H9 (cell line): ENCODE measurements around the gene ITPRIPL2. TPM values are rescaled to one million over a fixed set of nuclear protein-coding genes. Genes with fewer than 3 reads are reported as not detected.

ENCODE experiments used
- DNase-seq: peaks from one replicate; pipeline ENCODE4 v3.0.0-alpha.2; 2017
- H2AFZ ChIP-seq: one replicate; pipeline ENCODE4 v1.6.1; 2013; ENCODE audit warnings: mild to moderate bottlenecking, low read length, control low read depth, moderate library complexity
- H2AK5ac ChIP-seq: 2 replicates; pipeline ENCODE4 v1.6.1; 2013; ENCODE audit warnings: low read length, control low read depth, mixed read lengths; ENCODE audit not compliant: insufficient read length
- H2BK120ac ChIP-seq: one replicate; pipeline ENCODE4 v1.6.1; 2013; ENCODE audit warnings: low read depth, mild to moderate bottlenecking, low read length, control low read depth, inconsistent platforms; ENCODE audit not compliant: poor library complexity, severe bottlenecking
- H2BK12ac ChIP-seq: 2 replicates; pipeline ENCODE4 v1.6.1; 2013; ENCODE audit warnings: low read length, control low read depth, mixed read lengths, low read depth; ENCODE audit not compliant: insufficient read length
- H2BK15ac ChIP-seq: 2 replicates; pipeline ENCODE4 v1.6.1; 2013; ENCODE audit warnings: low read depth, low read length, control low read depth
- H2BK20ac ChIP-seq: one replicate; pipeline ENCODE4 v1.6.1; 2013; ENCODE audit warnings: low read depth, mild to moderate bottlenecking, low read length, control low read depth, inconsistent platforms; ENCODE audit not compliant: poor library complexity, severe bottlenecking
- H2BK5ac ChIP-seq: 2 replicates; pipeline ENCODE4 v1.6.1; 2013; ENCODE audit warnings: low read length, control low read depth, mixed read lengths; ENCODE audit not compliant: insufficient read length
- H3K14ac ChIP-seq: 2 replicates; pipeline ENCODE4 v1.6.1; 2013; ENCODE audit warnings: low read length, control low read depth; ENCODE audit not compliant: insufficient read depth
- H3K18ac ChIP-seq: 2 replicates; pipeline ENCODE4 v1.6.1; 2013; ENCODE audit warnings: low read depth, mild to moderate bottlenecking, mixed read lengths, low read length, control low read depth; ENCODE audit not compliant: insufficient read length
- H3K23ac ChIP-seq: 2 replicates; pipeline ENCODE4 v1.6.1; 2013; ENCODE audit warnings: low read length, control low read depth, mixed read lengths, low read depth; ENCODE audit not compliant: insufficient read length
- H3K23me2 ChIP-seq: 2 replicates; pipeline ENCODE4 v1.6.1; 2013; ENCODE audit warnings: low read depth, mild to moderate bottlenecking, mixed read lengths, low read length, control low read depth; ENCODE audit not compliant: insufficient read length, poor library complexity, severe bottlenecking
- H3K27ac ChIP-seq: 2 replicates; pipeline ENCODE4 v1.5.1; 2013; ENCODE audit warnings: low read length, control low read depth, mixed read lengths, low read depth; ENCODE audit not compliant: insufficient read length
- H3K27me3 ChIP-seq: 2 replicates; pipeline ENCODE4 v1.6.1; 2013; ENCODE audit warnings: low read length, control low read depth, inconsistent platforms; ENCODE audit not compliant: insufficient read depth
- H3K4ac ChIP-seq: 2 replicates; pipeline ENCODE4 v1.6.1; 2013; ENCODE audit warnings: low read depth, mild to moderate bottlenecking, control low read depth, inconsistent platforms, low read length, moderate library complexity
- H3K4me1 ChIP-seq: 2 replicates; pipeline ENCODE4 v1.6.1; 2013; ENCODE audit warnings: low read length, control low read depth, inconsistent platforms; ENCODE audit not compliant: insufficient read depth
- H3K4me2 ChIP-seq: 2 replicates; pipeline ENCODE4 v1.6.1; 2013; ENCODE audit warnings: low read length, control low read depth, mixed read lengths; ENCODE audit not compliant: insufficient read length, insufficient read depth
- H3K56ac ChIP-seq: 2 replicates; pipeline ENCODE4 v1.6.1; 2013; ENCODE audit warnings: low read depth, mild to moderate bottlenecking, mixed read lengths, low read length, control low read depth; ENCODE audit not compliant: insufficient read length
- H3K79me1 ChIP-seq: 2 replicates; pipeline ENCODE4 v1.6.1; 2013; ENCODE audit warnings: low read depth, mild to moderate bottlenecking, moderate library complexity, low read length, control low read depth, inconsistent platforms; ENCODE audit not compliant: insufficient read depth, poor library complexity, severe bottlenecking
- H3K79me2 ChIP-seq: 2 replicates; pipeline ENCODE4 v1.6.1; 2013; ENCODE audit warnings: low read length, control low read depth, inconsistent platforms; ENCODE audit not compliant: insufficient read depth
- H3K9ac ChIP-seq: 2 replicates; pipeline ENCODE4 v1.6.1; 2013; ENCODE audit warnings: low read length, control low read depth, mixed read lengths; ENCODE audit not compliant: insufficient read length; ENCODE audit errors: extremely low read depth
- H3K9me3 ChIP-seq: one replicate; pipeline ENCODE4 v1.6.1; 2013; ENCODE audit warnings: low read depth, low read length, inconsistent platforms; ENCODE audit not compliant: control insufficient read depth
- H3T11ph ChIP-seq: one replicate; pipeline ENCODE4 v1.6.1; 2013; ENCODE audit warnings: mild to moderate bottlenecking, low read length, control low read depth, inconsistent platforms
- H4K20me1 ChIP-seq: one replicate; pipeline ENCODE4 v1.6.1; 2013; ENCODE audit not compliant: control insufficient read depth, insufficient read length, insufficient read depth
- H4K5ac ChIP-seq: 2 replicates; pipeline ENCODE4 v1.6.1; 2013; ENCODE audit warnings: low read depth, mild to moderate bottlenecking, mixed read lengths, low read length, control low read depth; ENCODE audit not compliant: insufficient read length
- H4K8ac ChIP-seq: replicated peaks from 2 replicates; pipeline ENCODE4 v1.6.1; 2013; ENCODE audit warnings: low read length, control low read depth, mixed read lengths, low read depth; ENCODE audit not compliant: insufficient read length
- H4K91ac ChIP-seq: 2 replicates; pipeline ENCODE4 v1.6.1; 2013; ENCODE audit warnings: low read depth, mild to moderate bottlenecking, moderate library complexity, mixed read lengths, low read length, control low read depth; ENCODE audit not compliant: insufficient read length
- H3K27ac Mint-ChIP-seq, 3 experiments: 2 replicates in 2 of 3; 3 replicates in 1 of 3; pipeline ENCODE4 v1.8.0; 2020 to 2021; ENCODE audit warnings: mixed read lengths in 3 of 3, mild to moderate bottlenecking in 1 of 3, moderate library complexity in 1 of 3
- H3K27me3 Mint-ChIP-seq: 2 replicates; pipeline ENCODE4 v1.8.0; 2021; ENCODE audit warnings: low read depth, mild to moderate bottlenecking, moderate library complexity, mixed read lengths
- H3K36me3 Mint-ChIP-seq, 3 experiments: 2 replicates in 2 of 3; 3 replicates in 1 of 3; pipeline ENCODE4 v1.8.0; 2020 to 2021; ENCODE audit warnings: low read depth in 3 of 3, mixed read lengths in 3 of 3; ENCODE audit not compliant: insufficient read depth in 1 of 3
- H3K4me1 Mint-ChIP-seq, 2 experiments: 2 replicates each; pipeline ENCODE4 v1.8.0; 2020; ENCODE audit warnings: mixed read lengths in 2 of 2
- H3K4me3 Mint-ChIP-seq, 2 experiments: 2 replicates in 1 of 2; 3 replicates in 1 of 2; pipeline ENCODE4 v1.8.0; 2020 to 2021; ENCODE audit warnings: mild to moderate bottlenecking in 2 of 2, mixed read lengths in 2 of 2, moderate library complexity in 1 of 2
- H3K9me3 Mint-ChIP-seq, 2 experiments: 2 replicates in 1 of 2; 3 replicates in 1 of 2; pipeline ENCODE4 v1.8.0; 2020; ENCODE audit warnings: mild to moderate bottlenecking in 2 of 2, mixed read lengths in 2 of 2, moderate library complexity in 1 of 2
- WGBS: extraction: QIAGEN DNeasy Blood & Tissue Kit; methylation state at CpG from one replicate; pipeline ENCODE4 v1.1.7; 2013; ENCODE audit warnings: missing lambda C conversion rate, low lambda C conversion rate, mixed read lengths; ENCODE audit not compliant: insufficient read length; ENCODE audit errors: extremely low coverage; 5-methylcytosine and 5-hydroxymethylcytosine counted together
- total RNA-seq: library from RNA; stranded (reverse); gene quantifications from 2 replicates; pipeline ENCODE4 v1.2.1, GENCODE V29; 2021
- TF ChIP-seq, protein P1 (sequence below): fragments of 200-600 bp; sonication (generic); conservative IDR thresholded peaks from 3 replicates; pipeline ENCODE4 v1.8.0; 2021; ENCODE audit warnings: antibody characterized with exemption, mild to moderate bottlenecking

ITPRIPL2 gene
- total RNA-seq, 1 experiment from 2014 or later: 9.1 TPM

DNA sequence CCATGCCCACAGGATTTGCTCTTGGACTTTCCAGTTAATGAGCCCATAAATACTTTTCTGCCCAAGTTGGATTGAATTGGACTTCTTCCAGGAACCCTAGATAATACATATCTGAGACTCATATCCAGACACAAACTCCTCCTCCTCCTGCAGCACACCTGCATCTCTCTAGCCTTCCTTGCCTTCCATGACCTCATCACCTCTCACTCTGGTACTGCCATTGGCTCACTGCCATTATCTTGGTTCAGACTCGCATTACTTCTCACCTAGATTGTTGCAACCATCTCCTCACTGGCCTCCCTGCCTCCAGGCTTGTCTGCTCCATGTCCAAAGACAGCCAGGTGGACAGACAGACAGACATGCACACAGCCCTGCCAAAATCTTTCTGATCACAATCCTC lies 49.5 kb downstream of the ITPRIPL2 start:
- Histone ChIP-seq H3K27ac (no peak overlapping the region), H2AK5ac (no peak overlapping the region), H3K18ac (no peak overlapping the region), H2BK20ac (no peak overlapping the region), H4K91ac (no peak overlapping the region), H3K79me1 (no peaks in the 10 kb centered on the region), H4K5ac (no peak overlapping the region), H3T11ph (no peak overlapping the region), H4K8ac (no peak overlapping the region), H2BK12ac (no peak overlapping the region), H3K56ac (no peak overlapping the region), H3K4me1 (no peaks in the 10 kb centered on the region), H3K9me3 (no peaks in the 10 kb centered on the region), H2BK120ac (no peak overlapping the region), H3K4me2 (no peak overlapping the region), H3K9ac (no peak overlapping the region), H2BK5ac (no peak overlapping the region), H3K23ac (no peak overlapping the region), H3K4ac (no peak overlapping the region), H2AFZ (no peak overlapping the region), H2BK15ac (no peak overlapping the region), H3K23me2 (peaks cover 3% of the 10 kb centered on the region), H3K79me2 (no peaks in the 10 kb centered on the region), H3K27me3 (no peaks in the 10 kb centered on the region), H3K14ac (no peak overlapping the region), H4K20me1 (no peaks in the 10 kb centered on the region)
- Mint-ChIP-seq H3K4me1 (no peaks in the 10 kb centered on the region), H3K27ac (no peak overlapping the region), H3K4me3 (no peak overlapping the region), H3K27me3 (peaks cover 2% of the 10 kb centered on the region), H3K36me3 (no peaks in the 10 kb centered on the region), H3K9me3 (no peaks in the 10 kb centered on the region)
- no peak for DNase-seq
- no CpG with 5 or more reads among the region's 1 CpG for WGBS
- TF ChIP-seq, protein P1, sequence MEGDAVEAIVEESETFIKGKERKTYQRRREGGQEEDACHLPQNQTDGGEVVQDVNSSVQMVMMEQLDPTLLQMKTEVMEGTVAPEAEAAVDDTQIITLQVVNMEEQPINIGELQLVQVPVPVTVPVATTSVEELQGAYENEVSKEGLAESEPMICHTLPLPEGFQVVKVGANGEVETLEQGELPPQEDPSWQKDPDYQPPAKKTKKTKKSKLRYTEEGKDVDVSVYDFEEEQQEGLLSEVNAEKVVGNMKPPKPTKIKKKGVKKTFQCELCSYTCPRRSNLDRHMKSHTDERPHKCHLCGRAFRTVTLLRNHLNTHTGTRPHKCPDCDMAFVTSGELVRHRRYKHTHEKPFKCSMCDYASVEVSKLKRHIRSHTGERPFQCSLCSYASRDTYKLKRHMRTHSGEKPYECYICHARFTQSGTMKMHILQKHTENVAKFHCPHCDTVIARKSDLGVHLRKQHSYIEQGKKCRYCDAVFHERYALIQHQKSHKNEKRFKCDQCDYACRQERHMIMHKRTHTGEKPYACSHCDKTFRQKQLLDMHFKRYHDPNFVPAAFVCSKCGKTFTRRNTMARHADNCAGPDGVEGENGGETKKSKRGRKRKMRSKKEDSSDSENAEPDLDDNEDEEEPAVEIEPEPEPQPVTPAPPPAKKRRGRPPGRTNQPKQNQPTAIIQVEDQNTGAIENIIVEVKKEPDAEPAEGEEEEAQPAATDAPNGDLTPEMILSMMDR: no peak
